ENCODE measurements around the gene DIS3L2.
"Not testable (repeated sequence)": the region's sequence is repeated elsewhere in the genome, so short reads cannot be mapped to it uniquely, and the experiment has no call there.

DIS3L2 gene

GRCh38 chr2:232336981-232337720 lies 375.6 kb downstream of the DIS3L2 start:
- TF ChIP-seq POLR2A (IDR thresholded peaks at IDR 0.05; ENCODE audit: low read length) (no peak), GATA1 (IDR thresholded peaks at IDR 0.05; ENCODE audit: low read depth, low read length) (no peak)
- DNase-seq = no peak

DNA sequence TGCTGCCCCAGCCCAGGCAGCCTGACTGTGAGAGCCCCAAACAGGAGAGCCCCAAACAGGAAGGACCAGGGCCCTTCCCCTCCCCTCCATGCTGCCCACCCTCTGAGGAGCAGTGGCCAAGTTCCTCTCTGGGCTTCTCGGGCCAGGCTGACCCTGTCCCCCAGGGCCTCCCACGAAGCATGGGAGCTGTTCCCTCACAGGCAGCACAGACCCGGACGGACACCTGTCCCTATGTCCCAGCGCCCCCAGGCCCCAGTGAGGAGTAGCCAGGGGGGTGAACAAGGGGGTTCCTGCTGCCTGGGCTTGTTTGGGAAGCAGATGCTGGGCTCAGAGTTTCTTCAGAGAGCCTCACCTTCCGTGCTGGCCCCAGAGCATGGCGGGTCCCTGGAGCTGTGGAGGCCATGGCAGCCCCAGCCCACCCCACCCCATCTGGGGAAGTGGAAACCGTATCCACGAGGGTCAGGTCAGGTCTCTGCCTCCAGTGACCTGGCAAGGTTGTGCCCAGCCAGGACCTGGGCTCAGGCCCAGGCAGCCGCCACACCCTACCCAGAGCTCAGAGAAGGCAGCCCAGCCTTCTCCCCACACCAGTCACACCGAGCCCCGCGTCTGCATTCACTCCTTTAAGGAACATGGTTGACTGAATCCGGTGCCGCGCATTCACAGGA lies 376.7 kb downstream of the DIS3L2 start:
- not testable (repeated sequence) for DNase-seq

- no peak for TF ChIP-seq POLR2A (IDR thresholded peaks at IDR 0.05; ENCODE audit: low read length)
- DNase-seq = no peak
These were observed 377.2 kb downstream of the DIS3L2 start for GRCh38 chr2:232338759-232339106.

- TF ChIP-seq POLR2A (IDR thresholded peaks at IDR 0.05; ENCODE audit: low read length) (no peak), GATA1 (IDR thresholded peaks at IDR 0.05; ENCODE audit: low read depth, low read length) (no peak)
- no peak for DNase-seq
These were observed 377.9 kb downstream of the DIS3L2 start for GRCh38 chr2:232339121-232340081.

- TF ChIP-seq POLR2A (IDR thresholded peaks at IDR 0.05; ENCODE audit: low read length) (no peak), GATA1 (IDR thresholded peaks at IDR 0.05; ENCODE audit: low read depth, low read length) (no peak)
- no peak for DNase-seq
These were observed 378.8 kb downstream of the DIS3L2 start for GRCh38 chr2:232340171-232340935.

DNA sequence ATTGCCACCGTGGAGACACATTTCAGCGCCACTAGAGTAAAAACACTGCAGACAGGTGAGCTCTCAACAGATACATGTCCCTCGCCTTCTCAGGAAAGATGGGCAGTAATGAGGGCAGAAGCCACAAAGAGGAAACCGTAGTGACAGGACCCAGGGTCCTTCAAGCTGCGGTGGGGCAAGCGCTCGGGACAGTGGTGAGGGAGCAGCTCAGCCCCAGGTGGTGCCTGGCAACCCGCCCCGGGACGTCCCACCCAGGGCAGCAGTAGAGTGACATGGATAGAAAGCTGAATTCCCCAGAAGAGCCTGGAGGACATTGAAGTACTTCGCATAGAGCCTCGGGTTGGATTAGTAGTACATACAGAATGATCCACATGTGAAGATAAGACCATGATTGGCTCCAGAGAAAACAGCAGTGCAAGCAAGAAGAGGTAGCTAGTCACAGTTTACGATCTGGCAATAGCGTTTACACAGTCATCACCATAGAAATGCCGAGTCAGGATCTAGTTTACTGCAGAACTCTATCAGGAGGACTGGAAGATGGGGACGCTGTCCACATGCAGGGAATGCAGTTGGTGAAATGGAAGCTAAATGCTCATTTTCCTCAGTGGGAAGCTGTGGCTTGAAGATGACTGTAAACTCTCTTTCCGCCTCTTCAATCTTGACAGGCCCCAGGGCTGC lies 379.7 kb downstream of the DIS3L2 start:
- DNase-seq = no peak
- no peak for TF ChIP-seq POLR2A (IDR thresholded peaks at IDR 0.05; ENCODE audit: low read length)

DNA sequence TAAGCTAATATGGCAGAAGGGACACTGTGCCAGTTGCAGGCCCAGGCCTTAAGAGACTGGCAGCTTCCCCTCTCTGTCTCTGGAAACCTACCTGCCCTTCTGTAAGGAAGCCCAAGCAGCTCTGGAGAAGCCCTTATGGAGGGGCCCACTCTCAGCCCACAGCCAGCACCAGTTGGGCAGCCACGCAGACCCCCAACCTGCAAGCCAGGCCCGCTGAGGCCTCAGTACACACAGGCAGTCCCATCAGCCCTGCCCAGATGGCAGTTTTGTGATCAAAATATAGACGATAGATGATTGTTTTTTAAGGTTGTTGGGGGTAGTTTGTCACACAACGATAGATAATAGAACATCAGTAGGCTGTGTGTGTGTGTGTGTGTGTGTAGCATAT lies 380.2 kb downstream of the DIS3L2 start:
- DNase-seq = no peak
- TF ChIP-seq GATA1 (IDR thresholded peaks at IDR 0.05; ENCODE audit: low read depth, low read length) (no peak), POLR2A (IDR thresholded peaks at IDR 0.05; ENCODE audit: low read length) (no peak)

DNA sequence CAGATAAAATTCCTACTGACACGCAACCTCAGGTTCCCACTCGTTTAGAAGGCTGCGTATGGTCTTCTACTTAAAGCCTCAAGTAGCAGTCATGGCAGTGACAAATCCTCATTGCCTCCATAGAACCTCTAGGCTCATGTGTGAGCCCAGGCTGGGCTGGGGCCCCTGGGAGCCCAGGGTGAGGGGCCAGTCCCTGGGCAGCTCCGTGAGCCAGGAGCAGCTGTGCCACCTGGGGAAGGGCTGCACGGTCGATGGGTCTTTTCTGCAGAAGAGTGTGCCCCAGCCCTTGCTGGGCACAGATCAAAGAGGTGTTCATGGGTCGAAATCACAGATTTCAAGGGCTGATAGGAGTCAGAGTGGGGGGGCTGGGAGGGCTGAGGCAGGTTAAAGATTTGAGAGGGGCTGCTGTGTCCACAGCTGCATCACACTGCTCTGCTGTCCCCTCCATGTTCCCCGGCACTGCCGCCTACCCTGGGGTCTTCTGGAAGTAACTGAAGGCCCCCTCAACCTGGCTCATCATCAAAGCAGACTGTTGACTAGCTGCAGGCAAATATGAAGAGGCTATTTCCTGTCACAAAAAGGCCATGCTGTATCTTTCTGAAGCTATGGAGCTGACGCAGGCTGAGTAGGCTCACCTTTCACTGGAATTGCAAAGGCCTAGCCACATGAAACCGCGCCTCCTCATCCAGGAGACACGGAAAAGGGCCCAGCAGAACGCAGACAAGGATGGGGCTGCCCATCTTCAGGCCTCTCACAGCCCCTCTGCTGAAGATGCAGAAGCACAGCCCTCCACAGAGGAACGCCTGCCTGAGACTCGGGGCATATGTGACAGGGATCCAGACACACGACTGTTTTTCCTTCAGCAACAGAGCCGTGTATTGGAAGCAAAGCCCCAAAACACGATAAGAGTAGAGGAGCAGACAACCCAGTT lies 381.4 kb downstream of the DIS3L2 start:
- no peak for TF ChIP-seq GATA1 (IDR thresholded peaks at IDR 0.05; ENCODE audit: low read depth, low read length)
- no peak for DNase-seq

DNA sequence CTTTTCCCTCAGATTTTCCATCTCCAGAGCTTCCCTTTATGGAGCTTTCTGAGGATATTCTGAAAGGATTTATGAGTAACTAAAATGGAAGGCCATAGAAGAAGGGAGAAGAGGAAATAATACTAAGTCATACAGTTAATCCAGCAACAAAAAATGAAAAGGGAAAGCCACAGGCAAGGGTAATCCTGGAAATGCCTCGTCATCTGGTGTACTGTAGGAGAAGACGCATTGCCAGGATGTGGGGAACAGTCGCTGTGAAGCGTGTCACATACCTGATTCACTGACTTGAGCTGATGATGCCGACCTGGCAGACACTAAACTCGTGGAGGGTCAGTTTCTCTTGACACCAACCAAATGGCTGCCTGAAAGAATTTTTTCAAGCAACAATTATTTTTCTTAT lies 382.3 kb downstream of the DIS3L2 start:
- DNase-seq = no peak
- TF ChIP-seq GATA1 (IDR thresholded peaks at IDR 0.05; ENCODE audit: low read depth, low read length) (no peak), POLR2A (IDR thresholded peaks at IDR 0.05; ENCODE audit: low read length) (no peak)

- DNase-seq = no peak
- TF ChIP-seq POLR2A (IDR thresholded peaks at IDR 0.05; ENCODE audit: low read length) (no peak), GATA1 (IDR thresholded peaks at IDR 0.05; ENCODE audit: low read depth, low read length) (no peak)
These were observed 383.7 kb downstream of the DIS3L2 start for GRCh38 chr2:232345251-232345650.

DNA sequence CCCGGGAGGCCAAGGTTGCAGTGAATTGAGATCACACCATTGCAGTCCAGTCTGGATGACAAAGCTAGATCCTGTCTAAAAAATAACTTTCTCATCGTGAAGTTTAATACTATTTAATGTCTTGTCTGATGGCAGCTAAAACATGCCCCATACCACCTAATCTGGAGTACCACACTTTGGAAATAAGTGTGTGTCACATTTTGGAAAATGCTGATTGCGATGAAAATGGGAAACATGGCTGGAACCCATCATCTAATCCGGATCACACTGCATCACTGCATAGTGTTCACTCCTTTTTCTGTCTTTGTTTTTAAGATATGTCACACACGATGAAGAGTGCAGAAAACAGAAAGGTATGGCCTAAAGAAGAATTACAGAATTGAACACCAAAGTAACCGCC lies 385.9 kb downstream of the DIS3L2 start:
- no peak for DNase-seq
- no peak for TF ChIP-seq POLR2A (IDR thresholded peaks at IDR 0.05; ENCODE audit: low read length)
- no peak for TF ChIP-seq GATA1 (IDR thresholded peaks at IDR 0.05; ENCODE audit: low read depth, low read length)

- no peak for DNase-seq
- TF ChIP-seq POLR2A (IDR thresholded peaks at IDR 0.05; ENCODE audit: low read length) = no peak
- TF ChIP-seq GATA1 (IDR thresholded peaks at IDR 0.05; ENCODE audit: low read depth, low read length) = no peak
These were observed 387.4 kb downstream of the DIS3L2 start for GRCh38 chr2:232348936-232349335.

Data from erythroblast (primary cell).